Lower lobe of right lung (tissue), 2 donors: ENCODE measurements around the gene HEXIM2. TPM values are rescaled to one million over a fixed set of nuclear protein-coding genes. Genes with fewer than 3 reads are reported as not detected.

Experiments
- ATAC-seq, 2 donors: fragments of 200-7000 bp; cut with Tn5 transposase; one replicate each; pipeline ENCODE4 v1.9.1; 2020 to 2022; ENCODE audit warnings: mild to moderate bottlenecking in 2 of 2, moderate library complexity in 2 of 2
- DNase-seq: peaks from one replicate; pipeline ENCODE4 v3.0.0-alpha.2; 2020
- H3K27ac ChIP-seq: fragments of 200-600 bp; one replicate; pipeline ENCODE4 v1.8.0; 2022
- H3K27me3 ChIP-seq: fragments of 200-600 bp; one replicate; pipeline ENCODE4 v1.8.0; 2022; ENCODE audit warnings: low read depth
- H3K36me3 ChIP-seq: fragments of 200-600 bp; one replicate; pipeline ENCODE4 v1.8.0; 2022; ENCODE audit warnings: mild to moderate bottlenecking
- H3K4me1 ChIP-seq: fragments of 200-600 bp; one replicate; pipeline ENCODE4 v1.8.0; 2022
- H3K4me3 ChIP-seq: fragments of 200-600 bp; one replicate; pipeline ENCODE4 v1.8.0; 2022; ENCODE audit warnings: mild to moderate bottlenecking
- H3K9me3 ChIP-seq: fragments of 200-600 bp; one replicate; pipeline ENCODE4 v1.8.0; 2022
- intact Hi-C: fragments of 100-400 bp; cut with DNase I; formaldehyde crosslinking; loops from one replicate; pipeline ENCODE4 v1.11.0; 2022
- total RNA-seq: library from RNA; stranded (reverse); fragmentation: NEBNext Ultra II Directional; extraction: Animal tissue kit (Norgen Biotek cat#: 25700); gene quantifications from one replicate; pipeline ENCODE4 v1.2.1, GENCODE V29; 2021
- TF ChIP-seq, protein P1 (sequence below): fragments of 200-600 bp; IDR thresholded peaks from one replicate; pipeline ENCODE4 v1.8.0; 2022; ENCODE audit warnings: antibody characterized with exemption, mild to moderate bottlenecking
- donor health status: DM: no; HTN: yes; CAD: no; lungs with severe emphysema.

Gene HEXIM2
- total RNA-seq, 1 donor from 2014 or later, result 6.4 TPM

DNA sequence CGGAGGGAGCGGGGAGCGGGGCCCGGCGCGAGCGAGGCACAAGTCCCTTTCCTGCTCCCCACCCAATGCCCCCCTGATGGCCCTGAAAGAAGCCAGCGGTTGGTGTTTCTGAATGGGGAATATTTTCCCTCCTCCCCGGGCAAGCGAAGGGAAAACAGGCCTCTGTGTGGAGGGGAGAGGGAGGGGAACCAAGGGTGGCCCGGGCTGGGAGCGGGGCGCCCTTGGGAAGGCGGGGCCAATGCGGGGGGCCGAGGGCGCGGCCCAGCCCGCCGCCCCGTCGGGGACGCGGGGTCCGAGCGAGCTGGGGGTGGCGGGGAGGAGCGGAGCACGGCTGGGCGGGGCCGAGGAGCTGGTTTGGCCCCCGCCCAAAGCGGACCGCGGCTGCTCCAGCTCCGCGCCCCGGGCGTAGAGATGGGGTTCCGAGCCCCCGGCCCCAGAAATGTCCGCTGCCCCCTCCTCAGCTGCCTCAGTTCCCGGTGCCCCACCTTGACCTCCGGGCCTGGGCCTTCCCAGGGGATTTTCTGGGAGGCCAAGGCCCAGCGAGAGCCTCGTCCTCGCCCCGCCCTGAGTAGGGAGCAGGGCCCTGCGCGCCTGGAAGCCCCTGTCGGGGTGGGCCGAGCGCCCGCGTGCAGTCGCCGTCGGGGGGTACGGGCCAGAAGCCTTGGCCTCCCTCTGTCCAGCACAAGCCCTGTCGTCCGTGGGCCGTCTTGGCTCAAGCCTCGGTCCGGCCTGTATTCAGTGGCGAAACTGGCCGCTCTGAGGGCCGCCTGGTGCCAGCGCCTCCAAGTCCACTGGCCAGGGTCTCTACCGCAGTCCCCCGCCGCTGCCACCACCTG lies 17.3 kb upstream of the HEXIM2 start:
- intact Hi-C loops, result no loop called here
- H3K4me3 ChIP-seq, result peak overlapping the region; percentile 58
- H3K27me3 ChIP-seq, result no peaks in the 10 kb centered on the region
- H3K36me3 ChIP-seq, result no peaks in the 10 kb centered on the region
- H3K9me3 ChIP-seq, result no peaks in the 10 kb centered on the region
- TF ChIP-seq, protein P1, sequence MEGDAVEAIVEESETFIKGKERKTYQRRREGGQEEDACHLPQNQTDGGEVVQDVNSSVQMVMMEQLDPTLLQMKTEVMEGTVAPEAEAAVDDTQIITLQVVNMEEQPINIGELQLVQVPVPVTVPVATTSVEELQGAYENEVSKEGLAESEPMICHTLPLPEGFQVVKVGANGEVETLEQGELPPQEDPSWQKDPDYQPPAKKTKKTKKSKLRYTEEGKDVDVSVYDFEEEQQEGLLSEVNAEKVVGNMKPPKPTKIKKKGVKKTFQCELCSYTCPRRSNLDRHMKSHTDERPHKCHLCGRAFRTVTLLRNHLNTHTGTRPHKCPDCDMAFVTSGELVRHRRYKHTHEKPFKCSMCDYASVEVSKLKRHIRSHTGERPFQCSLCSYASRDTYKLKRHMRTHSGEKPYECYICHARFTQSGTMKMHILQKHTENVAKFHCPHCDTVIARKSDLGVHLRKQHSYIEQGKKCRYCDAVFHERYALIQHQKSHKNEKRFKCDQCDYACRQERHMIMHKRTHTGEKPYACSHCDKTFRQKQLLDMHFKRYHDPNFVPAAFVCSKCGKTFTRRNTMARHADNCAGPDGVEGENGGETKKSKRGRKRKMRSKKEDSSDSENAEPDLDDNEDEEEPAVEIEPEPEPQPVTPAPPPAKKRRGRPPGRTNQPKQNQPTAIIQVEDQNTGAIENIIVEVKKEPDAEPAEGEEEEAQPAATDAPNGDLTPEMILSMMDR, result no peak
- peak; percentile 66 for DNase-seq
- ATAC-seq, result peak; percentile 10 to 11
- H3K27ac ChIP-seq, result peak overlapping the region; percentile 85
- H3K4me1 ChIP-seq, result peaks cover 25% of the 10 kb centered on the region

DNA sequence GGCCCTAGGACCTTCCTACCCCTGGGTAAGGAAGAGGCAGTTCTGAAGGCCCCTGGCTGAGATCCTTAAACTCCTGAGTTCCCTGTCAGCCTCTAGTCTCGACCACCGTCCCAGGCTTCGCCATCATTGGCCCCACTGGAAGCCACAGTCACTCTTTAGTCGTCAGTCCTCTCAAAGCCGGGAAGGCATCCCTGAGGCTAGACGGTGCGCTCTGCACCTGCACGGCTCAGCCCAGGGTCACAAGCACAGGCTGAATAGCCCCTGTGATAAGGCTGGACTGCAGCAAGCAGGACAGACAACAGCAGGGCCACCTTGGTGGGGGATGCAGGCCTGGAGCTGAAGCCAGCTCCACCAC lies 16.7 kb upstream of the HEXIM2 start:
- Histone ChIP-seq H3K9me3 (no peaks in the 10 kb centered on the region), H3K4me3 (peak overlapping the region; percentile 58), H3K27me3 (no peaks in the 10 kb centered on the region), H3K36me3 (no peaks in the 10 kb centered on the region), H3K4me1 (peaks cover 25% of the 10 kb centered on the region), H3K27ac (peak overlapping the region; percentile 85)
- ATAC-seq (no peak), DNase-seq (no peak)
- TF ChIP-seq, protein P1, result no peak
- intact Hi-C loops, result no loop called here

DNA sequence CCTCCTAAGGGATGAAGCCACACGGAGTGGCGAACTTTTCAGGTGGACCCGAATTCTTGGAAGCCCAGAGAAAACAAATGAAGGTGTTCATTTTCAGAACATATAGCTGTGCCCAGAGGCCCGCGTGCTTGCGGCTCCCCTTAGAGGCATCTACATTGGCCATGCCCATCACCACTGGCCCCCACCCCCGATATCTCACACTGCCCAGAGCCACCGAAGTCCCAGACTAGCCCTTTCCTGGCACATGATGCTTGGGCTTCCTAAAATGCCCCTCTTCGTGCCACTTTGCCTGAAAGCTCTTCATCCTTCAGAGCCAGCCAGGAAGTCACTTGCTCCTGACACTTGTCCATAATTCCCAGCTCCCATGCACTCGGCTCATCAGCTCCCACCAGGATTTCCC lies 15.5 kb upstream of the HEXIM2 start:
- no peaks in the 10 kb centered on the region for H3K36me3 ChIP-seq
- H3K27me3 ChIP-seq, result no peaks in the 10 kb centered on the region
- peak overlapping the region; percentile 98 for H3K27ac ChIP-seq
- no peak overlapping the region for H3K4me3 ChIP-seq
- TF ChIP-seq, protein P1, result no peak
- no peaks in the 10 kb centered on the region for H3K9me3 ChIP-seq
- DNase-seq (no peak), ATAC-seq (no peak)
- peaks cover 37% of the 10 kb centered on the region for H3K4me1 ChIP-seq
- intact Hi-C loops, result no loop called here

DNA sequence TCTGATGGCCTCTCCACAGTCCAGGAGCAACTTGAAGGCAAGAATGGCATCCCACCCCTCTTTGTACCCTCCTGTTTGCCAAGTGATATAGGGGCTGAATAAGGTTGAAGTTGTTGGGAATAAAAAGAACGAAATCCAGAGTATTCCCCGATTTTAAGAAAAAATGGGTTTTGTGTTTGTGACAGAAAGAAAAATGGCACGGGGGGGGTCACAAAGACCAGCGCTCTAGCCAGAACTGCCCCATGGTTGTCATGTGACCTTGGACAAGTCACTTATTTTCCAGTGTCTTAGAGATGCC lies 15.1 kb upstream of the HEXIM2 start:
- intact Hi-C loops, result no loop called here
- no peaks in the 10 kb centered on the region for H3K36me3 ChIP-seq
- peak overlapping the region; percentile 98 for H3K27ac ChIP-seq
- no peak for ATAC-seq
- no peak for DNase-seq
- H3K4me1 ChIP-seq, result peaks cover 41% of the 10 kb centered on the region
- TF ChIP-seq, protein P1, result no peak
- H3K9me3 ChIP-seq, result no peaks in the 10 kb centered on the region
- peak overlapping the region; percentile 71 for H3K4me3 ChIP-seq
- H3K27me3 ChIP-seq, result no peaks in the 10 kb centered on the region

DNA sequence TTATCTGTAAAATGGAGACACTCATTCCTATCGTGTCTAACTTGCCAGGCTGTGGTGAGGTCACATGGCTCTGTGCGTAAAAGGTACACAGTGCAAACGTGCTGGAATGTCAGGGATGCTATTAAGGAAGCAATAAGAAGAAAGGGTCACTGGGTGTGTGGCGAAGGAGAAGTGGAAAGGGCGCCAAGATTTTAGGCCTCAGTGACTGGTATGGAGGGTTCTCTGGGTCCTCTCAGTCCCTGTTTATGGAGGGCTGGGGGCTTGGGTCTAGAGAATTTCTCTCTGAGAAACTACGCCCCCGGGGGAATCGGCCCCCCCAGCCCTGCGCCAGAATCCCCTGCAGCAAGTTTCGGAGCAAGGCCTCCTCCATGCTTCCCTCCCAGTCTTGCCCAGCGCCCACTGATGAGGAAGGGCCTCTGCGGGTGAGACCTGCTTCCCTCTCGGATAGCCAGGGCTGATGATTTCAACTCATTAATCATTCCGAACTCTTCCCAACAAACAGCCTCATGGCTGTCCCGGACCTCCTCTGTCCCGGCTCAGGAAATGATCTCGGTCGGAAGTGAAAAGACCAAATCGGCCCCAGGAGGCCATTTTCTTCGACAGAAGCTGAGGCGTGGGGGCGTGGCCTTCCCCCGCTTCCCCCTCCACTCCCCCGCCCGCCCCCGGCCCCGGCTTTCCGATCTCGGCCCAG lies 14.6 kb upstream of the HEXIM2 start:
- Histone ChIP-seq H3K27me3 (no peaks in the 10 kb centered on the region), H3K27ac (peak overlapping the region; percentile 98), H3K36me3 (no peaks in the 10 kb centered on the region), H3K9me3 (no peaks in the 10 kb centered on the region), H3K4me1 (peaks cover 46% of the 10 kb centered on the region), H3K4me3 (peak overlapping the region; percentile 71)
- ATAC-seq, result peak; percentile 20 to 30
- peak; percentile 67 for DNase-seq
- TF ChIP-seq, protein P1, result no peak
- intact Hi-C loops, result no loop called here
